ENCODE measurements around the gene FOXL2.

- peak; percentile 60 to 94 (median 87) for TF ChIP-seq CTCF (IDR thresholded peaks at IDR 0.05)
- no peak for TF ChIP-seq POLR2A (IDR thresholded peaks at IDR 0.05)
These were observed 23.4 kb downstream of the FOXL2 start for GRCh38 chr3:138923531-138923994.
